HG03280 (cell line): ENCODE measurements around the gene TCERG1L.

Experiments used
- ATAC-seq: cut with Tn5 transposase; IDR thresholded peaks from one replicate; pipeline ENCODE4 v1.9.1; 2021; ENCODE audit warnings: mild to moderate bottlenecking, moderate library complexity; ENCODE audit not compliant: unreplicated experiment

TCERG1L gene

GRCh38 chr10:131271966-131272365 is 39.6 kb downstream of the TCERG1L start:
- ATAC-seq = no peak

- ATAC-seq = no peak
Observed at GRCh38 chr10:131271195-131271880, 40.2 kb downstream of the TCERG1L start.

GRCh38 chr10:131270461-131271190 is 40.9 kb downstream of the TCERG1L start:
- ATAC-seq = no peak

GRCh38 chr10:131269776-131270460 is 41.6 kb downstream of the TCERG1L start:
- no peak for ATAC-seq

- ATAC-seq = no peak
Observed at GRCh38 chr10:131267814-131268095, 43.8 kb downstream of the TCERG1L start.

- ATAC-seq = no peak
Observed at GRCh38 chr10:131266936-131267813, 44.3 kb downstream of the TCERG1L start.

GRCh38 chr10:131264110-131264788 is 47.3 kb downstream of the TCERG1L start:
- ATAC-seq = no peak

- ATAC-seq = no peak
Observed at GRCh38 chr10:131261890-131262475, 49.5 kb downstream of the TCERG1L start.

- ATAC-seq = no peak
Observed at GRCh38 chr10:131260452-131261211, 50.9 kb downstream of the TCERG1L start.

- ATAC-seq = no peak
Observed at GRCh38 chr10:131260031-131260430, 51.5 kb downstream of the TCERG1L start.

GRCh38 chr10:131259535-131259934 is 52.0 kb downstream of the TCERG1L start:
- ATAC-seq = no peak

GRCh38 chr10:131258256-131258655 is 53.3 kb downstream of the TCERG1L start:
- no peak for ATAC-seq

GRCh38 chr10:131257027-131257426 is 54.5 kb downstream of the TCERG1L start:
- ATAC-seq = no peak

GRCh38 chr10:131254859-131255252 is 56.7 kb downstream of the TCERG1L start:
- no peak for ATAC-seq

- no peak for ATAC-seq
Observed at GRCh38 chr10:131253931-131254858, 57.3 kb downstream of the TCERG1L start.

- no peak for ATAC-seq
Observed at GRCh38 chr10:131252567-131253276, 58.8 kb downstream of the TCERG1L start.

- ATAC-seq = no peak
Observed at GRCh38 chr10:131251146-131251541, 60.4 kb downstream of the TCERG1L start.
